HG02981 (cell line): ENCODE results near the gene C20orf173.
"Not testable (repeated sequence)": the region's sequence is repeated elsewhere in the genome, so short reads cannot be mapped to it uniquely, and the experiment has no call there.

Experiments used
- ATAC-seq: cut with Tn5 transposase; IDR thresholded peaks from one replicate; pipeline ENCODE4 v1.9.1; 2021; ENCODE audit warnings: mild to moderate bottlenecking, moderate library complexity; ENCODE audit not compliant: unreplicated experiment

Gene C20orf173

GRCh38 chr20:35529552-35529951 is at the start of gene C20orf173:
Gene C20orf173, minus strand, starts transcription at chr20:35529652. Its CDS starts 279 bp downstream, at chr20:35529373.
- ATAC-seq = no peak

- ATAC-seq = no peak
Observed at GRCh38 chr20:35579196-35579595, 49.7 kb upstream of the C20orf173 start.

- ATAC-seq = no peak
Observed at GRCh38 chr20:35578469-35578868, 49.0 kb upstream of the C20orf173 start.

GRCh38 chr20:35576816-35577215 is 47.4 kb upstream of the C20orf173 start:
- ATAC-seq = no peak

- no peak for ATAC-seq
Observed at GRCh38 chr20:35575958-35576357, 46.5 kb upstream of the C20orf173 start.

- ATAC-seq = no peak
Observed at GRCh38 chr20:35572838-35573237, 43.4 kb upstream of the C20orf173 start.

GRCh38 chr20:35571555-35571954 is 42.1 kb upstream of the C20orf173 start:
- ATAC-seq = no peak

GRCh38 chr20:35568645-35569044 is 39.2 kb upstream of the C20orf173 start:
- no peak for ATAC-seq

GRCh38 chr20:35564905-35565304 is 35.5 kb upstream of the C20orf173 start:
- no peak for ATAC-seq

- no peak for ATAC-seq
Observed at GRCh38 chr20:35563834-35564233, 34.4 kb upstream of the C20orf173 start.

- ATAC-seq = no peak
Observed at GRCh38 chr20:35562541-35563110, 33.2 kb upstream of the C20orf173 start.

GRCh38 chr20:35561671-35562070 is 32.2 kb upstream of the C20orf173 start:
- ATAC-seq = no peak

- ATAC-seq = no peak
Observed at GRCh38 chr20:35561268-35561667, 31.8 kb upstream of the C20orf173 start.

- ATAC-seq = no peak
Observed at GRCh38 chr20:35560541-35560940, 31.1 kb upstream of the C20orf173 start.

GRCh38 chr20:35560105-35560511 is 30.7 kb upstream of the C20orf173 start:
- ATAC-seq = no peak

- no peak for ATAC-seq
Observed at GRCh38 chr20:35559042-35559693, 29.7 kb upstream of the C20orf173 start.

- ATAC-seq = no peak
Observed at GRCh38 chr20:35558451-35558850, 29.0 kb upstream of the C20orf173 start.

GRCh38 chr20:35556871-35557270 is 27.4 kb upstream of the C20orf173 start:
- ATAC-seq = no peak

GRCh38 chr20:35555951-35556645 is 26.6 kb upstream of the C20orf173 start:
- no peak for ATAC-seq

- not testable (repeated sequence) for ATAC-seq
Observed at GRCh38 chr20:35555461-35555860, 26.0 kb upstream of the C20orf173 start.

GRCh38 chr20:35552914-35553313 is 23.5 kb upstream of the C20orf173 start:
- no peak for ATAC-seq

GRCh38 chr20:35551503-35551902 is 22.1 kb upstream of the C20orf173 start:
- no peak for ATAC-seq
